RWPE2 (cell line): ENCODE data around the gene LARP1B.
"Not testable (repeated sequence)": the region's sequence is repeated elsewhere in the genome, so short reads cannot be mapped to it uniquely, and the experiment has no call there.

ENCODE experiments used
- ATAC-seq: fragments of 200-7000 bp; cut with Tn5 transposase; 3 replicates; pipeline ENCODE4 v1.9.1; 2021; ENCODE audit warnings: low read depth
- DNase-seq: peaks from one replicate; pipeline ENCODE4 v3.0.0-alpha.2; 2020; ENCODE audit warnings: low spot score
- H3K27ac ChIP-seq: fragments of 450-650 bp; 2 replicates; pipeline ENCODE4 v1.5.1; 2017; ENCODE audit warnings: mild to moderate bottlenecking; ENCODE audit not compliant: poor library complexity, severe bottlenecking
- H3K27me3 ChIP-seq: fragments of 250-450 bp; sonication (Bioruptor Pico); 2 replicates; pipeline ENCODE4 v1.5.1; 2021; ENCODE audit warnings: mild to moderate bottlenecking, moderate library complexity; ENCODE audit not compliant: insufficient read depth, poor library complexity, severe bottlenecking
- H3K36me3 ChIP-seq: fragments of 250-450 bp; sonication (Bioruptor Pico); 2 replicates; pipeline ENCODE4 v1.5.1; 2020; ENCODE audit warnings: low read depth, mild to moderate bottlenecking, moderate library complexity
- H3K4me1 ChIP-seq: fragments of 250-450 bp; sonication (Bioruptor Pico); 2 replicates; pipeline ENCODE4 v1.5.1; 2021; ENCODE audit warnings: mild to moderate bottlenecking, moderate library complexity; ENCODE audit not compliant: insufficient read depth, poor library complexity, severe bottlenecking
- H3K4me3 ChIP-seq: fragments of 250-450 bp; sonication (Bioruptor Pico); 2 replicates; pipeline ENCODE4 v1.5.1; 2021; ENCODE audit warnings: mild to moderate bottlenecking, moderate library complexity; ENCODE audit not compliant: severe bottlenecking
- H3K9me3 ChIP-seq: fragments of 250-450 bp; sonication (Bioruptor Pico); 2 replicates; pipeline ENCODE4 v1.5.1; 2021; ENCODE audit warnings: mild to moderate bottlenecking, moderate library complexity; ENCODE audit not compliant: severe bottlenecking
- TF ChIP-seq, protein P1 (sequence below): fragments of 450-650 bp; IDR thresholded peaks from one replicate; pipeline ENCODE4 v1.5.1; 2017; ENCODE audit warnings: mild to moderate bottlenecking, moderate library complexity; ENCODE audit not compliant: poor library complexity, severe bottlenecking

Gene LARP1B

DNA sequence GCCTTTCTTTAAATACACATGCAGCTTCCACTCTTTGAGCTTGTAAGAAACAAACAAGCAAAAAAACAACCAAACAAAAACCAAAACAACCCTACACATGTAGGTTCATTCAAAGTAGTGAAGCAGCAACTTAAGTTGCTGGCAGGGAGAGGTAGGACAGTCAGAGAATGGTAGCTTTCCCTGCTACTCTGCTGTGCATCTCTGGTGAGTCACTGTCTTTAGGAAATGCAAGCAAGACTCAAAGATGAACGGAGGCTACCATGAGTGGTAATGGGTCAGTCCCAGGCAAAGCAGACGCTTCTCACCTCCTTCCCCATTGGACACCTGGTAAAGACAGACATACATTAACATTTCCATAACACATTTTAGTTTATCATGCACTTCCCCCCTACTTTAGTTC, 183.3 kb downstream of the LARP1B start:
- Histone ChIP-seq H3K4me1 (peaks cover 15% of the 10 kb centered on the region), H3K36me3 (no peaks in the 10 kb centered on the region), H3K9me3 (peaks cover 9% of the 10 kb centered on the region), H3K27me3 (no peaks in the 10 kb centered on the region), H3K4me3 (no peak overlapping the region), H3K27ac (no peak overlapping the region)
- TF ChIP-seq, protein P1, sequence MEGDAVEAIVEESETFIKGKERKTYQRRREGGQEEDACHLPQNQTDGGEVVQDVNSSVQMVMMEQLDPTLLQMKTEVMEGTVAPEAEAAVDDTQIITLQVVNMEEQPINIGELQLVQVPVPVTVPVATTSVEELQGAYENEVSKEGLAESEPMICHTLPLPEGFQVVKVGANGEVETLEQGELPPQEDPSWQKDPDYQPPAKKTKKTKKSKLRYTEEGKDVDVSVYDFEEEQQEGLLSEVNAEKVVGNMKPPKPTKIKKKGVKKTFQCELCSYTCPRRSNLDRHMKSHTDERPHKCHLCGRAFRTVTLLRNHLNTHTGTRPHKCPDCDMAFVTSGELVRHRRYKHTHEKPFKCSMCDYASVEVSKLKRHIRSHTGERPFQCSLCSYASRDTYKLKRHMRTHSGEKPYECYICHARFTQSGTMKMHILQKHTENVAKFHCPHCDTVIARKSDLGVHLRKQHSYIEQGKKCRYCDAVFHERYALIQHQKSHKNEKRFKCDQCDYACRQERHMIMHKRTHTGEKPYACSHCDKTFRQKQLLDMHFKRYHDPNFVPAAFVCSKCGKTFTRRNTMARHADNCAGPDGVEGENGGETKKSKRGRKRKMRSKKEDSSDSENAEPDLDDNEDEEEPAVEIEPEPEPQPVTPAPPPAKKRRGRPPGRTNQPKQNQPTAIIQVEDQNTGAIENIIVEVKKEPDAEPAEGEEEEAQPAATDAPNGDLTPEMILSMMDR = no peak
- DNase-seq (no peak), ATAC-seq (no peak)

DNA sequence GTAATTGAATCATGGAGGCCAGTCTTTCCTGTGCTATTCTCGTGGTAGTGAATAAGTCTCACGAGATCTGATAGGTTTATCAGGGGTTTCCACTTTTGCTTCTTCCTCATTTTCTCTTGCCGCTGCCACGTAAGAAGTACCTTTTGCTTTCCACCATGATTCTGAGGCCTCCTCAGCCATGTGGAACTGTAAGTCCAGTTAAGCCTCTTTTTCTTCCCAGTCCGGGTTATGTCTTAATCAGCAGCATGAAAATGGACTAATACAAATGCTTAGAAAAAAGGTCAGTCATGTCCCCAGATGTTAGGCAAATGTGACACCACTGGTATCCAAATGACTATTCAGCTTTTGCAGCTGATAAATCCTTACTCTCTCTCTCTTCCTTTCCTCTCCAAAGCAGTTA, 184.3 kb downstream of the LARP1B start:
- H3K27ac ChIP-seq, ATAC-seq, H3K4me3 ChIP-seq, DNase-seq, H3K36me3 ChIP-seq, H3K27me3 ChIP-seq: not testable (repeated sequence)
- peaks cover 15% of the 10 kb centered on the region for H3K4me1 ChIP-seq
- peaks cover 14% of the 10 kb centered on the region for H3K9me3 ChIP-seq

DNA sequence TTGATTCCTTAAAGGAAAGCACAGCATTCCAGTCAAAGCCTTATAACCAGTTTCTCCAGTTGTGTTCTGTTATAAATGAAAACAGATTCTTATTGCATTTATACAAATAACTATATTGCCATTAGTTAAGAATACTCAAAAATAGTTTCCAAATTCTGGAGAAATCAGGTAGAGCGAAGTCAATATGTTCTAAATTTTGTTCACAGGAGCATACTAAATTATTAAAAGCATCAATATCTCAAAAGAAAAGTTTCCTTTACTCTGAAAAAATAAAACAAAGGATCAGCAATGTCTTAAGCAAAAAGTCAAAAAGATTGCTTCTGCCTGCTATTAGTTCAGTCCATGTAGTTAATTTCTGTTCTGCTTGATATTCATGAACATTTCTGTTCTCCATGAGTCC, 186.8 kb downstream of the LARP1B start:
- no peak overlapping the region for H3K4me3 ChIP-seq
- ATAC-seq (no peak), DNase-seq (no peak)
- no peaks in the 10 kb centered on the region for H3K27me3 ChIP-seq
- TF ChIP-seq, protein P1 = no peak
- H3K4me1 ChIP-seq = no peaks in the 10 kb centered on the region
- peaks cover 14% of the 10 kb centered on the region for H3K9me3 ChIP-seq
- H3K36me3 ChIP-seq = no peaks in the 10 kb centered on the region
- H3K27ac ChIP-seq = no peak overlapping the region

DNA sequence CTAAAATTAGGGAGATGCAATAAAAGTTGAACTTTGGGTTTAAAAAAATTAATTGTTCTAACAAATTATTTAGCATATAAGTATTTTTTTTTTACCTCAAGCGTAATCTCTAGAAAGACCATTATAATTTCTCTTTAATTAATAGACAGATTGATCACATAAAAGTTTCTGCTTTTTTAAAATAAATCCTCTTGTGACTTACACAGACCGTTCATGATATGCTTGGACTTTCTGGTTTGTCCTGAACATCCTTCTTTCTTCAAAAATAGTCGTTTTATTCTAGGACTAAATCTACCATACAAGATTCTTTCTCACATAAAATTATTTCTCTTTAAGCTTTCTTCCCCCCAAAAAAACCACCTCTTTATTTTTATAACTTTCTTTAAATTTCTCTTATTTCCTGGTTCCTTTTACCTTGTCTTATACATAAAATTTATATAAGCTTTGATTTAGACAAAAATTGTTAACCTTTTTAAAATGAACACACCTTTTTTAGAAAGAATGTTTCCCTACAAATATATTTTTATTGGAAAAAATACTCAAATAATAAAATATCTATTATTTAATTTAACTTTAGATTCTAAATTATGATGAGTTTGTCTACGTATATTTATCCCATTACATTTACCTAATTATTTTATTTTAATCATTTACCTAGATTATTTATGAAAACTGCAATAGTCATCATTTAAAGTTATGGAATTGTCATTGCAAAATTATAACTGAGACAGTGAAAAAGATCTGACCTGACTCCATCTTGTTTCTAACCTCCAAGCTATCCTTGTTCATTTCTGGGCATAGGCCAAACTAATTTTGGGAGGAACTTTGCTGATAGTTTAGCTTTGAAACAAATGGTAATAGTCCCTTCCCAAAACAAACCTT, 188.9 kb downstream of the LARP1B start:
- TF ChIP-seq, protein P1 = no peak
- H3K9me3 ChIP-seq = peaks cover 14% of the 10 kb centered on the region
- no peak for DNase-seq

DNA sequence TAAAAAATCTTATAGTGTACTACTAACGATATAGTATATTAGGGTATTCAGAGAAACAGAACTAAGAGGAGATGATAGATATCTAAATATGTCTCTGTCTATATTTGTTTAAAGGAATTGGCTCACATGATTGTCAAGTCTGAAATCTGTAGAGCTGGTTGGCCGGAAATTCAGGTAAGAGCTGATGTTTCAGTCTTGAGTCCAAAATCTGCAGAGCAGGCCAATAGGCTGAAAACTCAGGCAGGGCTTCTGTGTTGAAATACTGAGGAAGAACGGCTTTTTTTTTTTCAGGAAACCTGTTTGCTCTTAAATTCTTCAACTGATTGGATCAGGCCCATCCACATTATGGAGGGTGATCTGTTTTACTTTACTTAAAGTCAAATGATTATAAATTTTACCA, 194.8 kb downstream of the LARP1B start:
- Histone ChIP-seq H3K36me3 (no peaks in the 10 kb centered on the region), H3K27ac (no peak overlapping the region), H3K4me1 (no peaks in the 10 kb centered on the region), H3K27me3 (no peaks in the 10 kb centered on the region), H3K4me3 (no peak overlapping the region), H3K9me3 (no peaks in the 10 kb centered on the region)
- TF ChIP-seq, protein P1 = no peak
- DNase-seq (no peak), ATAC-seq (no peak)

More for the DNA sequence above, 188.9 kb downstream of the LARP1B start:
- no peaks in the 10 kb centered on the region for H3K27me3 ChIP-seq
- no peaks in the 10 kb centered on the region for H3K36me3 ChIP-seq
- no peaks in the 10 kb centered on the region for H3K4me1 ChIP-seq
- no peak overlapping the region for H3K27ac ChIP-seq
- ATAC-seq = no peak
- no peak overlapping the region for H3K4me3 ChIP-seq
